Ishikawa (cell line): ENCODE measurements around the gene SUMO3.

Source experiments
- CEBPB ChIP-seq: IDR thresholded peaks from 2 replicates; pipeline ENCODE4 v1.6.1; 2012
- CREB1 ChIP-seq: IDR thresholded peaks from 2 replicates; pipeline ENCODE4 v1.6.1; 2012; ENCODE audit warnings: low read depth
- EGR1 ChIP-seq: IDR thresholded peaks from 2 replicates; pipeline ENCODE4 v1.6.1; 2012
- EP300 ChIP-seq: IDR thresholded peaks from 2 replicates; pipeline ENCODE4 v1.6.1; 2012; ENCODE audit warnings: borderline replicate concordance
- FOXM1 ChIP-seq: IDR thresholded peaks from 2 replicates; pipeline ENCODE4 v1.6.1; 2012; ENCODE audit warnings: low read depth, borderline replicate concordance
- NFIC ChIP-seq: IDR thresholded peaks from 2 replicates; pipeline ENCODE4 v1.6.1; 2012
- RAD21 ChIP-seq: IDR thresholded peaks from 2 replicates; pipeline ENCODE4 v1.6.1; 2012; ENCODE audit warnings: low read depth
- TAF1 ChIP-seq: IDR thresholded peaks from 2 replicates; pipeline ENCODE4 v1.6.1; 2012; ENCODE audit warnings: low read depth, mild to moderate bottlenecking
- TCF12 ChIP-seq: IDR thresholded peaks from 2 replicates; pipeline ENCODE4 v1.6.1; 2012; ENCODE audit warnings: low read depth
- TEAD4 ChIP-seq: IDR thresholded peaks from 2 replicates; pipeline ENCODE4 v1.6.1; 2012
- YY1 ChIP-seq: IDR thresholded peaks from 2 replicates; pipeline ENCODE4 v1.6.1; 2012; ENCODE audit warnings: low read depth
- ZBTB7A ChIP-seq: IDR thresholded peaks from 2 replicates; pipeline ENCODE4 v1.6.1; 2012; ENCODE audit warnings: low read depth
- TF ChIP-seq, protein P1 (sequence below): IDR thresholded peaks from 2 replicates; pipeline ENCODE4 v1.6.1; 2012; ENCODE audit warnings: low read depth, mild to moderate bottlenecking
- TF ChIP-seq, protein P2 (sequence below): IDR thresholded peaks from 2 replicates; pipeline ENCODE4 v1.6.1; 2012
- TF ChIP-seq, protein P3 (sequence below): IDR thresholded peaks from 2 replicates; pipeline ENCODE4 v1.6.1; 2012

The SUMO3 gene

DNA sequence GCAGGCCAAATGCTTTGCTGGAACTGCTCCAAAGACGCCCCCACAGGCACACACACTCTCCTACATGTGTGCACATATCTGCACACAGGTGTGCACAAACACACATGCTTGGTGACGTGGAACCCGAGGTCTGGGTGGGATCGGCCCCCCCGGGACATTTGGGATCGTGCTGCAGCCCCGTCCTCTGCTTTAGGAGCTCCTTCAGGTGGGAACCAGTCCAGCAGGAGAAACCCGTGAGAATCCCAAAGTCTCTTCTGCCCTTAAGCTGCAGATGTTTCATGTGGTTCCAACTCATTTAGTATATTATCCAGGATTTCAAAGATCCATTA lies 54.8 kb downstream of the SUMO3 start:
- TF ChIP-seq CEBPB, result no peak
- TF ChIP-seq TEAD4, result no peak
- TF ChIP-seq EGR1, result no peak
- no peak for TF ChIP-seq NFIC
- no peak for TF ChIP-seq ZBTB7A
- no peak for TF ChIP-seq FOXM1

DNA sequence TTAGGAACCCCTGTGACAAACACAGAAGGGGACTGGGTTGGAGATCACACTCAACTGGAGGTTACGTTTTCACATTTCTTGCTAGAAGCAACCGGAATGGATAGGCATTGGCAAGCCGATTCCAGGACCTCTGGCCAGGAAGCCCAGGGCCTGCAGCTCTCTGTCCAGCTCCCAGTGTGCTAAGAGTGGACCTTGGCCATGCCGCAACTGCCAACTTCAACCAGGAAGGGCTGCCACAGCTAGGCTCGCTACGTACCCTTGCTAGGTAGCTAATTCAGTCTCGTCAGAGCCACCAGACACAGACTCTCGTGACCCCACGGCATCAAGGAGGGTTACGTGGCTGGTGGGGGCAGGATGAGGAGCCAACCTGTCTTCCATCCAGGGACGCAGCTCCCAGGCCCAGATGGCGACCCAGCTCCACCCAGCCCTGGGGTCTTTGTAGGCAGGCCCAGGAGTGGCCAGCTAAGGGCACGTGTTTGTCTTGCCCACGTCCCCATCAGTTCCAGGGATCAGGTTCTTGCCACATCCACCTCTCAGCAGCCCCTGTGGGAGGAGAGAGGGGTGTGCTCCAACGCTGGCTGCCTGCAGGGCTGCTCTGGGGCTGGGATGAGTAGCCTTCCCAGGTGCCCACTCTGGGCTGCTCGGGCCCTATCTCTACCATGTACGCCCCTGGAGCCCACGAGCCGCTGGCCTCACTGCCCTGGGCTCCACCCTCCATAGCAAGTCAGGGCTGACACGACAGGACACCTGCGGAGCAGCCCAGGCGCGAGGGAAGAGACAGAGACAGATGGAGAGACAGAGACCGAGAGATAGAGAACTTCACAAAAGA lies 55.4 kb downstream of the SUMO3 start:
- TF ChIP-seq CREB1 (no peak), FOXM1 (no peak), CEBPB (no peak)

DNA sequence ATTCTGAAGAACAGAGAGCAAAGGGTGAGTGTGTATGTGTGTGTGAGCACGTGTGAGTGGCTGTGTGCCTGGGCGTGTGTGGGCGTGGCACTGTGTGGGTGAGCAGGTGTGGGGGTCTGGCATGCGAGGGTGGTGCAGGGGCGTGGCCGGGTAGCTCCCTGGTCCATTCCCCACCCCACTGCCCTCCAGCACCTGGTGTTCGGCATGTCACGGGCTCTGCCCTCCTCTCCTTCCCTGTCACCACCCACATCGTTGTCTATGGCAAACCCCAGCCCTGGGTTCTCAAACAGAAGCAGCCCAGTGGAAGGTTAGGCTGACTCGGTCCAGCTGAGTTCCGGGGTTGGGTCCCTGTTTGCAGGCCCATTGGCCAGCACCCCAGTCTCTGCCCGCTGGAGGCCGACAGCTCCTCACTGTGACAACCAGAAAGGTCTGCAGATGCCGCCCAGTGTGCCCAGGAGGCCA lies 56.1 kb downstream of the SUMO3 start:
- TF ChIP-seq TAF1, result no peak
- no peak for TF ChIP-seq TEAD4
- TF ChIP-seq RAD21, result no peak
- TF ChIP-seq, protein P1, sequence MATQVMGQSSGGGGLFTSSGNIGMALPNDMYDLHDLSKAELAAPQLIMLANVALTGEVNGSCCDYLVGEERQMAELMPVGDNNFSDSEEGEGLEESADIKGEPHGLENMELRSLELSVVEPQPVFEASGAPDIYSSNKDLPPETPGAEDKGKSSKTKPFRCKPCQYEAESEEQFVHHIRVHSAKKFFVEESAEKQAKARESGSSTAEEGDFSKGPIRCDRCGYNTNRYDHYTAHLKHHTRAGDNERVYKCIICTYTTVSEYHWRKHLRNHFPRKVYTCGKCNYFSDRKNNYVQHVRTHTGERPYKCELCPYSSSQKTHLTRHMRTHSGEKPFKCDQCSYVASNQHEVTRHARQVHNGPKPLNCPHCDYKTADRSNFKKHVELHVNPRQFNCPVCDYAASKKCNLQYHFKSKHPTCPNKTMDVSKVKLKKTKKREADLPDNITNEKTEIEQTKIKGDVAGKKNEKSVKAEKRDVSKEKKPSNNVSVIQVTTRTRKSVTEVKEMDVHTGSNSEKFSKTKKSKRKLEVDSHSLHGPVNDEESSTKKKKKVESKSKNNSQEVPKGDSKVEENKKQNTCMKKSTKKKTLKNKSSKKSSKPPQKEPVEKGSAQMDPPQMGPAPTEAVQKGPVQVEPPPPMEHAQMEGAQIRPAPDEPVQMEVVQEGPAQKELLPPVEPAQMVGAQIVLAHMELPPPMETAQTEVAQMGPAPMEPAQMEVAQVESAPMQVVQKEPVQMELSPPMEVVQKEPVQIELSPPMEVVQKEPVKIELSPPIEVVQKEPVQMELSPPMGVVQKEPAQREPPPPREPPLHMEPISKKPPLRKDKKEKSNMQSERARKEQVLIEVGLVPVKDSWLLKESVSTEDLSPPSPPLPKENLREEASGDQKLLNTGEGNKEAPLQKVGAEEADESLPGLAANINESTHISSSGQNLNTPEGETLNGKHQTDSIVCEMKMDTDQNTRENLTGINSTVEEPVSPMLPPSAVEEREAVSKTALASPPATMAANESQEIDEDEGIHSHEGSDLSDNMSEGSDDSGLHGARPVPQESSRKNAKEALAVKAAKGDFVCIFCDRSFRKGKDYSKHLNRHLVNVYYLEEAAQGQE, result no peak
- no peak for TF ChIP-seq EGR1
- no peak for TF ChIP-seq EP300
- no peak for TF ChIP-seq CREB1
- TF ChIP-seq, protein P2, sequence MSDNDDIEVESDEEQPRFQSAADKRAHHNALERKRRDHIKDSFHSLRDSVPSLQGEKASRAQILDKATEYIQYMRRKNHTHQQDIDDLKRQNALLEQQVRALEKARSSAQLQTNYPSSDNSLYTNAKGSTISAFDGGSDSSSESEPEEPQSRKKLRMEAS, result no peak
- TF ChIP-seq CEBPB, result no peak
- no peak for TF ChIP-seq TCF12
- no peak for TF ChIP-seq NFIC
- TF ChIP-seq FOXM1, result no peak
- no peak for TF ChIP-seq YY1
- TF ChIP-seq, protein P3, sequence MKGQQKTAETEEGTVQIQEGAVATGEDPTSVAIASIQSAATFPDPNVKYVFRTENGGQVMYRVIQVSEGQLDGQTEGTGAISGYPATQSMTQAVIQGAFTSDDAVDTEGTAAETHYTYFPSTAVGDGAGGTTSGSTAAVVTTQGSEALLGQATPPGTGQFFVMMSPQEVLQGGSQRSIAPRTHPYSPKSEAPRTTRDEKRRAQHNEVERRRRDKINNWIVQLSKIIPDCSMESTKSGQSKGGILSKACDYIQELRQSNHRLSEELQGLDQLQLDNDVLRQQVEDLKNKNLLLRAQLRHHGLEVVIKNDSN, result no peak
- TF ChIP-seq ZBTB7A, result no peak

DNA sequence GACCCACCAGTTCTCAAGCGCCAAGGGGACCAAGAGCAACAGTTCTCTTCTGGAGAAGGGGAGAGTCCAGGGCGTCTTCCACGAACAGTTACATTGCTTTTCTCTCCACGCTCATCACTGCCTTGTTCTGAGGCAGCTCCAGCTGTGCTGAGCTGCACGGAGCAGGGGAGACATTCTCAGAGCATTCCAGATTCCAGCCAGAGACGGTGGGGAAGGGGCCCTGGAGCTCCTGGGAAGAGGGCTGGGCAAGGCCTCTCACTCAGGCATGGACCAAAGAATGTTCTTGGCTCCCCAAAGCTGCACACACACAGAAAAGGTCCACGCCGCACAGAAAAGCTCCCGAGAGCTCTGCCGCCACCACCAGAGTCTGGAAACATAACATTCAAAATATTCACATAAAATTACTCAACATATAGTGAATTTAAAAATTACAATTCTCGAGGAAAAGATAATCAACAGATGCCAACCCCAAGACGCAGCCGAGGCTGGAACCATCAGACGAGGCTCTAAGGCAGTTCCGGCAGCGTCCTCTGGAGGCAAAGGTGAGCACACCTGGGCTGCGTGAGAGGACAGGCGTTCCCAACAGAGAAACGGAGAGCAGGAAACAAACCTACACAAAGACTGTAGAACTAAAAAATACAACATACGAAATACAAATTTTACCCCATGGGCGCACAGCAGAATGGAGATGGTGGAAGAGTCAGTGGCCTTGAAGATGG lies 56.7 kb downstream of the SUMO3 start:
- TF ChIP-seq YY1 (no peak), RAD21 (peak; percentile 64)

DNA sequence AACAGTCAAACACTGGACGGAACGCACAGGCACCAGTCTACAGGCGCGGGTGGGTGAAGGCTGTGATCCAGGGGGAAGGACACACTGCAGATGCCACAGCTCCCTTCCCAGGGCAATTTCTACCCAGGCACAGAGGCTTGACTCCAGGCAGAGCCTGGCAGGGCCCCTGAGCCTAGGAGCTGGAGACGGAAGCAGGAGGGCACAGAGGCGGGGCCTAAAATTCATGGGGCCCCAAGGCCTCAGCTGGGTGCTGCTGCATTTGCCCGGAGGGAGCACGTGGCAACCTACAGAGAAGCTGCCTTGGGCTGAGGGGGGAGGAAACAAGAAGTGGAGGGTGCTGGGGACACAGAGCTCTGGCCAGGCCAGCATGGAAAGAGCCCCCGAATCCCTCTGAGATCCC lies 57.5 kb downstream of the SUMO3 start:
- no peak for TF ChIP-seq TAF1
- no peak for TF ChIP-seq FOXM1
- no peak for TF ChIP-seq NFIC

DNA sequence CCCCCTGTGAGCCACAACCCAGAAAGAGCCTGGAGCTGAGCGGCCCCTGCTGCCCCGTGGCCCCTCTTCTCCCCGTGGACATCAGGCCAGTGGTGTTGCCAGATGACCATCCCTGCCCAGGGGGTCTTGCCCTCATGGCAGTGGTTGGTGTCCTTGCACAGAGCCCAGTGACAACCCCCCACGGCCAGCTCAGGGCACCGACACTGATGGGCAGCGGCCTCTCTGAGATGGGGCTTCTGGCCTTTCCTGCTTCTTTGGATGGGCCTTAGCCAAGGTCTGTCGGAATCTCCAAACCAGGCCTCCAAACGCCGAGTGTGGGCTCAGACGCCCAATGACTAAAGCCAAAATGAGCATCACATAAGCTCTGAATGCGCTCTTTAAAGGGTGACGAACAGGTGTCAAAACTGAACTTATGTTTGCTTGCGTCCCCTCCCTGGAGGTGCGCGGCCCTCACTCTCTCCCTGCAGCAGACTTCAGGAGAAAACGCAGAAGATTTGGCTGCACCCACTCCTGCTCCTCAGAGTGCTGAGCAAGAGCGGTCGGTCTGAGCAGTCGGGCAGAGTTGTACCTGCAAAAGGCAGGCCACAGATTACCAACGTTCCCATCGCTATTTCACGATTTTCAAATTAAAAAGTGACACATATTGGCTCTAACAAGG lies 58.1 kb downstream of the SUMO3 start:
- TF ChIP-seq, protein P1, result no peak
- TF ChIP-seq CREB1 (no peak), FOXM1 (no peak), RAD21 (no peak), TEAD4 (no peak)
- TF ChIP-seq, protein P3, result no peak
